Sigmoid colon (tissue), 7 donors: Measurements from ENCODE around the gene SLC13A4. TPM values are rescaled to one million over a fixed set of nuclear protein-coding genes. Genes with fewer than 3 reads are reported as not detected.

Experiments used
- DNase-seq: peaks from one replicate; pipeline ENCODE4 v3.0.0-alpha.2; 2019
- H3K27ac ChIP-seq, 4 donors: fragments of 200-600 bp; sonication (generic); one replicate each; pipeline ENCODE4 v1.5.1; 2016 to 2019; ENCODE audit warnings: mild to moderate bottlenecking in 1 of 4
- H3K27me3 ChIP-seq, 3 donors: fragments of 200-600 bp; sonication (generic); one replicate each; pipeline ENCODE4 v1.5.1; 2019; ENCODE audit warnings: mild to moderate bottlenecking in 1 of 3
- H3K36me3 ChIP-seq, 4 donors: fragments of 200-600 bp; sonication (generic); one replicate each; pipeline ENCODE4 v1.5.1; 2016 to 2019
- H3K4me1 ChIP-seq, 4 donors: fragments of 200-600 bp; sonication (generic); one replicate each; pipeline ENCODE4 v1.5.1; 2017 to 2019
- H3K4me3 ChIP-seq, 4 donors: fragments of 200-600 bp; sonication (generic); one replicate each; pipeline ENCODE4 v1.5.1; 2017 to 2019; ENCODE audit warnings: mild to moderate bottlenecking in 2 of 4, moderate library complexity in 1 of 4
- H3K9me3 ChIP-seq, 4 donors: fragments of 200-600 bp in 3 of 4; sonication (generic) in 3 of 4; one replicate each; pipeline versions ENCODE4 v1.5.1 to v1.6.1; 2013 to 2019
- EP300 ChIP-seq, 4 donors: sonication (generic); formaldehyde crosslinking; IDR thresholded peaks; one replicate each; pipeline ENCODE4 v1.6.1; 2017; ENCODE audit warnings: antibody characterized with exemption in 4 of 4
- POLR2A ChIP-seq, 2 donors: fragments of 450-650 bp; IDR thresholded peaks; one replicate each; pipeline ENCODE4 v1.6.1; 2016; ENCODE audit warnings: antibody characterized with exemption in 2 of 2, mild to moderate bottlenecking in 2 of 2, moderate library complexity in 2 of 2
- POLR2AphosphoS5 ChIP-seq, 4 donors: sonication (generic); formaldehyde crosslinking; IDR thresholded peaks; one replicate each; pipeline ENCODE4 v1.6.1; 2017; ENCODE audit warnings: antibody characterized with exemption in 4 of 4
- WGBS, 2 donors: extraction: QIAGEN DNeasy Blood & Tissue Kit; methylation state at CpG; one replicate each; pipeline ENCODE4 v1.1.7; 2013; 5-methylcytosine and 5-hydroxymethylcytosine counted together
- intact Hi-C: fragments of 100-400 bp; cut with DNase I; formaldehyde crosslinking; loops from one replicate; pipeline ENCODE4 v1.15.1; 2023
- polyA plus RNA-seq, 3 donors: library from polyadenylated mRNA; stranded (reverse); fragments of 200-250 nt; gene quantifications; one replicate each; pipeline ENCODE4 v1.2.3, GENCODE V29; 2013
- total RNA-seq, 4 donors: library from RNA; depleted of rRNA; stranded (reverse); fragments of >200 nt; gene quantifications; one replicate each; pipeline ENCODE4 v1.1.0, GENCODE V29; 2016
- TF ChIP-seq, protein P1 (sequence below), 4 experiments: fragments of 450-650 bp in 3 of 4; fragments of 200-600 bp in 1 of 4; IDR thresholded peaks; one replicate each; pipeline ENCODE4 v1.5.1; 2016 to 2019; ENCODE audit warnings: antibody characterized with exemption in 4 of 4, mild to moderate bottlenecking in 3 of 4, moderate library complexity in 2 of 4
- donor health status: healthy with polysubstance abuse.
- donor health status: Bipolar disorder and iron deficiency.
- donor health status: healthy.

Gene SLC13A4
- total and polyA plus RNA-seq, 7 donors = 0.12 to 0.60 (median 0.28) TPM; not detected in 4

DNA sequence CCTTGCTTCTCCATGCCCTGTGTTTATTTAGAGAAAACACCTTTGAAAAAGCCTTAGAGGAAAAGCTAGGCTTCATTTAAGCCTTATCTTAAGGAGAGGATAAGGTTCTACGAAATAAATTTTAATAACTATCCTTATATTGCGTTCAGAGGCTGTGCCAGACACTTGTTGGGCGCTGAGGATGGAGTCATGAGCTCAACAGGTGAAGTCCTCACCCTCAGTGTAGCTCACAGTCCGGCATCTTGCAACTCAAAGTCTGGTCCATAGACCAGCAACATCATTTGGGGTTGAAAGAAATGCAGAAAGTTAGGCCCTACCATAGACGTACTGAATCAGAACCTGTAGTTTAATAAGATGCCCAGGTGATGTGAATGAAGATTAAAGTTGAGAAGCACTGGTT lies 69.4 kb downstream of the SLC13A4 start:
- 90 to 96% methylated on average over 5 of the region's 5 CpGs for WGBS, 2 donors

DNA sequence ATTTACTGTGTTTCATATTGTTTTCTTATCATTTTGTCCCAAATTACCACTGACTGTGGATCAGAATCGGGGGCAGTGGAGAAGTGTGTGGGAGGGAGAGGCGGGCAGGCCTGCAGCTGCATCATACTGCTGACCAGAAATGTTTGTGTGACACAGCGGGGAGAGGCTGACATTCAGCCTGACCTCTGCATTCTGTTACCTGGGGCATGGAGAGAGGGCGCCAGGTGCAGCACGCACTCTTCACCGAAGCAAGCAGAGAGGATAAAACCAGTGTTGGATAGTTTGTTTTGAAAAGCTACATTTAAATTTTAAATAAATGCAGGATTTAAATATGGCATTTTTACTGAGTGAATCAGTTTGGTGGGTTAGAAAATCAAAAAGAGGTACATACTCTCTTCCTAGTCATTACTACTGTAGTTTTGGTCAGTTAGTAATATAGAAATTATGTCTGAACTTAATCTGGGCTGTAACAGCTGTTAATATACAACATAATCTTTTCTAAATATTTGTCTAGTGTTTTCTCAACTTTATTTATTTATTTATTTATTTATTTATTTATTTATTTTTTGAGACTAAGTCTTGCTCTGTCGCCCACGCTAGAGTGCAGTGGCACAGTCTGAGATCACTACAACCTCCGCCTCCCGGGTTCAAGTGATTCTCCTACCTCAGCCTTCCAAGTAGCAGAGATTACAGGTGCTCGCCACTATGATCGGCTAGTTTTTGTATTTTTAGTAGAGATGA lies 74.5 kb downstream of the SLC13A4 start:
- 90 to 91% methylated on average over 12 of the region's 12 CpGs for WGBS, 2 donors
- Histone ChIP-seq H3K9me3 (no peaks in the 10 kb centered on the region), H3K27me3 (no peaks in the 10 kb centered on the region), H3K4me1 (no peaks in the 10 kb centered on the region), H3K4me3 (no peak overlapping the region), H3K27ac (no peak overlapping the region), H3K36me3 (peaks cover 0 to 5% (median 0%) of the 10 kb centered on the region in 4 donors)
- intact Hi-C loops = no loop called here
- DNase-seq = no peak
- no peak for TF ChIP-seq EP300 (IDR thresholded peaks at IDR 0.05)
- TF ChIP-seq, protein P1, sequence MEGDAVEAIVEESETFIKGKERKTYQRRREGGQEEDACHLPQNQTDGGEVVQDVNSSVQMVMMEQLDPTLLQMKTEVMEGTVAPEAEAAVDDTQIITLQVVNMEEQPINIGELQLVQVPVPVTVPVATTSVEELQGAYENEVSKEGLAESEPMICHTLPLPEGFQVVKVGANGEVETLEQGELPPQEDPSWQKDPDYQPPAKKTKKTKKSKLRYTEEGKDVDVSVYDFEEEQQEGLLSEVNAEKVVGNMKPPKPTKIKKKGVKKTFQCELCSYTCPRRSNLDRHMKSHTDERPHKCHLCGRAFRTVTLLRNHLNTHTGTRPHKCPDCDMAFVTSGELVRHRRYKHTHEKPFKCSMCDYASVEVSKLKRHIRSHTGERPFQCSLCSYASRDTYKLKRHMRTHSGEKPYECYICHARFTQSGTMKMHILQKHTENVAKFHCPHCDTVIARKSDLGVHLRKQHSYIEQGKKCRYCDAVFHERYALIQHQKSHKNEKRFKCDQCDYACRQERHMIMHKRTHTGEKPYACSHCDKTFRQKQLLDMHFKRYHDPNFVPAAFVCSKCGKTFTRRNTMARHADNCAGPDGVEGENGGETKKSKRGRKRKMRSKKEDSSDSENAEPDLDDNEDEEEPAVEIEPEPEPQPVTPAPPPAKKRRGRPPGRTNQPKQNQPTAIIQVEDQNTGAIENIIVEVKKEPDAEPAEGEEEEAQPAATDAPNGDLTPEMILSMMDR (IDR thresholded peaks at IDR 0.05) = no peak
- TF ChIP-seq POLR2AphosphoS5 (IDR thresholded peaks at IDR 0.05) = no peak
- TF ChIP-seq POLR2A (IDR thresholded peaks at IDR 0.05) = no peak

More for the DNA sequence above, 69.4 kb downstream of the SLC13A4 start:
- H3K36me3 ChIP-seq = no peaks in the 10 kb centered on the region
- H3K9me3 ChIP-seq = no peaks in the 10 kb centered on the region
- intact Hi-C loops = no loop called here
- H3K27ac ChIP-seq = no peak overlapping the region
- no peak for DNase-seq
- peaks cover 0 to 14% (median 8%) of the 10 kb centered on the region in 4 donors for H3K4me1 ChIP-seq
- H3K4me3 ChIP-seq = no peak overlapping the region
- no peaks in the 10 kb centered on the region for H3K27me3 ChIP-seq
- TF ChIP-seq POLR2A (IDR thresholded peaks at IDR 0.05) (no peak), EP300 (IDR thresholded peaks at IDR 0.05) (no peak), POLR2AphosphoS5 (IDR thresholded peaks at IDR 0.05) (no peak)
- TF ChIP-seq, protein P1 (IDR thresholded peaks at IDR 0.05) = no peak

DNA sequence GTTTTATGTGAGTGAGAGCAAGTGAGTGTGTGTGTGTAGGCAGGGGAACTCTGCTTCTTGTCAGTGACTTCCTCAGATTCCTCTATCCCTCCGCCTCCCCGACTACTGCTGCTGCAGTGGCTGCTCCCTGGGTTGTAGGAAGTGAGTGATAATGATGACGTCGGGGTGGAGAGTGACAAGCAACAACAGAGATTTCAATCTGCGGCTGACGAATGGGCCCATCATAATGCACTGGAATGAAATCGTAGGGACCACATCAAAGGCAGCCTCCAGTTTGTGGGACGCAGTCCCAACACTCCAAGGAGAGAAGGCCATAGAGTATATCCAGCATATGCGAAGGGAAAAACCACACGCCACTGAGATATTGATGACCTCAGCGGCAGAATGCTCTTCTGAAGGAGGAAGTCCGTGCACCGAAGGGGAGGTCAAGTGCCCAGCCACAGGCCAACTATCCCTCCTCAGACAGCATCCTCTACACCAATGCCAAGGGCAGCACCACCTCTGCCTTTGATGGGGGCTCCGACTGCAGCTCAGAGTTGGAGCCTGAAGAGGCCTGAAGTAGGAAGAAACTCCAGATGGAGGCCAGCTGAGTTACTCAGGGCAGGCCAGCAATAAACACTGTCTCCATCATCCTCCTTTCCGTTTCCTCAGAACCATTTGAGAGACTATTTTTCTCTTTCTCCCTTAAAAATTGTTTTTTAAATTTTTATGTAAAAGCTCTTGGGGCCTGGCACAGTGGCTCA lies 77.0 kb downstream of the SLC13A4 start:
- H3K9me3 ChIP-seq = no peaks in the 10 kb centered on the region
- intact Hi-C loops = no loop called here
- no peaks in the 10 kb centered on the region for H3K4me1 ChIP-seq
- H3K27ac ChIP-seq = no peak overlapping the region
- TF ChIP-seq, protein P1 (IDR thresholded peaks at IDR 0.05) = no peak
- TF ChIP-seq POLR2AphosphoS5 (IDR thresholded peaks at IDR 0.05) = no peak
- no peak for TF ChIP-seq POLR2A (IDR thresholded peaks at IDR 0.05)
- TF ChIP-seq EP300 (IDR thresholded peaks at IDR 0.05) = no peak
- H3K27me3 ChIP-seq = no peaks in the 10 kb centered on the region
- peaks cover 0 to 30% (median 7%) of the 10 kb centered on the region in 4 donors for H3K36me3 ChIP-seq
- H3K4me3 ChIP-seq = no peak overlapping the region
- no peak for DNase-seq
- WGBS, 2 donors = 86 to 88% methylated on average over 15 of the region's 15 CpGs

DNA sequence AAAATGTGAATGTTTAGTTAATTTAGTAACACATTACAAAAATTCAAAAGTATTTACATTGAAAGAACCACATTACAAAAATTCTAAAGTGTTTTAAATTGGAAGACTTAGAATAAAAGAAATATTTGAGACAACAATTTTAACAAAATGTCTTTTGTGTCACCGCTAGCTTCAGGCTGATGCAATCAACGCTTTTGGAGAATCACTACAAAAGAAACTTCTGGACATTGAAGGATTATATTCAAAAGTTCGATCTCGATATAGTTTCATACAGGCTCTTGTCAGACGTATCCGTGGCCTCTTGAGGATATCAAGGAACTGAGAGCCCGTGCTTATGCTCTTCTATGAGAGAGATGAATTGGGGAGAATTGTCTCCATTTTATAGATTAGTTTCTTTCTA lies 79.8 kb downstream of the SLC13A4 start:
- DNase-seq = no peak
- Histone ChIP-seq H3K27ac (no peak overlapping the region), H3K4me3 (no peak overlapping the region), H3K36me3 (peaks cover 0 to 50% (median 15%) of the 10 kb centered on the region in 4 donors), H3K9me3 (no peaks in the 10 kb centered on the region), H3K4me1 (peaks cover 0 to 3% (median 0%) of the 10 kb centered on the region in 4 donors), H3K27me3 (no peaks in the 10 kb centered on the region)
- intact Hi-C loops = no loop called here
- WGBS, 2 donors = 94 to 95% methylated on average over 7 of the region's 7 CpGs
- no peak for TF ChIP-seq POLR2A (IDR thresholded peaks at IDR 0.05)
- no peak for TF ChIP-seq EP300 (IDR thresholded peaks at IDR 0.05)
- TF ChIP-seq, protein P1 (IDR thresholded peaks at IDR 0.05) = no peak
- TF ChIP-seq POLR2AphosphoS5 (IDR thresholded peaks at IDR 0.05) = no peak
